Liver (tissue), 9 donors: Measurements from ENCODE around the gene MSH5. TPM values are rescaled to one million over a fixed set of nuclear protein-coding genes. Genes with fewer than 3 reads are reported as not detected.

ENCODE experiments used
- DNase-seq: peaks from one replicate; pipeline ENCODE4 v3.0.0-alpha.2; 2017; ENCODE audit warnings: low spot score
- H3K27ac ChIP-seq, 2 donors: one replicate each; pipeline ENCODE4 v1.7.0; 2013; ENCODE audit warnings: inconsistent platforms in 2 of 2, low read length in 2 of 2, control low read depth in 1 of 2, low read depth in 1 of 2, mild to moderate bottlenecking in 1 of 2
- H3K27me3 ChIP-seq, 4 donors: one replicate each; pipeline versions ENCODE4 v1.6.1 to v1.7.0; 2013; ENCODE audit warnings: low read length in 3 of 4, inconsistent platforms in 1 of 4, mild to moderate bottlenecking in 1 of 4, moderate library complexity in 1 of 4; ENCODE audit not compliant: control insufficient read depth in 4 of 4, insufficient read depth in 4 of 4
- H3K36me3 ChIP-seq, 4 donors: one replicate each; pipeline versions ENCODE4 v1.6.1 to v1.7.0; 2013; ENCODE audit warnings: low read length in 3 of 4, mild to moderate bottlenecking in 3 of 4, low read depth in 1 of 4, moderate library complexity in 1 of 4; ENCODE audit not compliant: control insufficient read depth in 4 of 4, insufficient read depth in 3 of 4
- H3K4me1 ChIP-seq, 4 donors: one replicate each; pipeline versions ENCODE4 v1.6.1 to v1.7.0; 2013; ENCODE audit warnings: low read length in 3 of 4, mild to moderate bottlenecking in 3 of 4, moderate library complexity in 1 of 4; ENCODE audit not compliant: control insufficient read depth in 4 of 4, insufficient read depth in 4 of 4
- H3K4me3 ChIP-seq, 3 donors: one replicate each; pipeline versions ENCODE4 v1.6.1 to v1.7.0; 2013; ENCODE audit warnings: low read length in 3 of 3, control low read depth in 1 of 3, low read depth in 1 of 3, mild to moderate bottlenecking in 1 of 3
- H3K9ac ChIP-seq, 2 donors: one replicate each; pipeline ENCODE4 v1.7.0; 2013; ENCODE audit warnings: low read length in 2 of 2, mild to moderate bottlenecking in 2 of 2, moderate library complexity in 2 of 2, control low read depth in 1 of 2, low read depth in 1 of 2
- H3K9me3 ChIP-seq, 4 donors: one replicate each; pipeline versions ENCODE4 v1.6.1 to v1.7.0; 2013; ENCODE audit warnings: low read length in 3 of 4; ENCODE audit not compliant: control insufficient read depth in 4 of 4
- EGR1 ChIP-seq, 2 donors: IDR thresholded peaks; 2 replicates each; pipeline ENCODE4 v1.6.1; 2016 to 2018; ENCODE audit warnings: antibody characterized with exemption in 2 of 2, low read depth in 2 of 2
- FOXA1 ChIP-seq: IDR thresholded peaks from 2 replicates; pipeline ENCODE4 v1.6.1; 2016; ENCODE audit warnings: antibody characterized with exemption
- FOXA2 ChIP-seq: IDR thresholded peaks from 2 replicates; pipeline ENCODE4 v1.6.1; 2016; ENCODE audit warnings: antibody characterized with exemption
- GABPA ChIP-seq, 2 donors: IDR thresholded peaks in 1 of 2; conservative IDR thresholded peaks in 1 of 2; 2 replicates each; pipeline ENCODE4 v1.6.1; 2016; ENCODE audit warnings: antibody characterized with exemption in 2 of 2, mild to moderate bottlenecking in 1 of 2, moderate library complexity in 1 of 2
- HNF4A ChIP-seq, 2 donors: conservative IDR thresholded peaks; 2 replicates each; pipeline ENCODE4 v1.6.1; 2016; ENCODE audit warnings: antibody characterized with exemption in 2 of 2, mild to moderate bottlenecking in 2 of 2
- HNF4G ChIP-seq: IDR thresholded peaks from 2 replicates; pipeline ENCODE4 v1.6.1; 2016; ENCODE audit warnings: antibody characterized with exemption
- JUND ChIP-seq, 2 donors: IDR thresholded peaks; 2 replicates each; pipeline ENCODE4 v1.6.1; 2016; ENCODE audit warnings: antibody characterized with exemption in 2 of 2
- MAX ChIP-seq: IDR thresholded peaks from 2 replicates; pipeline ENCODE4 v1.6.1; 2016; ENCODE audit warnings: antibody characterized with exemption
- NR2F2 ChIP-seq: IDR thresholded peaks from 2 replicates; pipeline ENCODE4 v1.6.1; 2016; ENCODE audit warnings: antibody characterized with exemption
- RAD21 ChIP-seq, 2 donors: IDR thresholded peaks; 2 replicates each; pipeline ENCODE4 v1.6.1; 2016; ENCODE audit warnings: antibody characterized with exemption in 2 of 2, mild to moderate bottlenecking in 2 of 2
- RXRA ChIP-seq, 2 donors: IDR thresholded peaks; 2 replicates each; pipeline ENCODE4 v1.6.1; 2017 to 2018; ENCODE audit warnings: antibody characterized with exemption in 2 of 2, mild to moderate bottlenecking in 1 of 2
- SP1 ChIP-seq: IDR thresholded peaks from 2 replicates; pipeline ENCODE4 v1.6.1; 2018; ENCODE audit warnings: antibody characterized with exemption, mild to moderate bottlenecking
- TAF1 ChIP-seq: conservative IDR thresholded peaks from 2 replicates; pipeline ENCODE4 v1.6.1; 2016; ENCODE audit warnings: antibody characterized with exemption, mild to moderate bottlenecking
- YY1 ChIP-seq: IDR thresholded peaks from 2 replicates; pipeline ENCODE4 v1.6.1; 2016; ENCODE audit warnings: antibody characterized with exemption, mild to moderate bottlenecking
- WGBS: extraction: QIAGEN DNeasy Blood & Tissue Kit; methylation state at CpG from one replicate; pipeline ENCODE4 v1.1.7; 2013; 5-methylcytosine and 5-hydroxymethylcytosine counted together
- polyA plus RNA-seq, 2 donors: library from polyadenylated mRNA; stranded (reverse) in 1 of 2; unstranded in 1 of 2; fragments of 200-250 nt in 1 of 2; fragments of >200 nt in 1 of 2; fragmentation: Nextera tagmentation in 1 of 2; extraction: Ambion mirVana in 1 of 2; gene quantifications; one replicate each; pipeline versions ENCODE4 v1.2.1 to v1.2.3, GENCODE V29; 2013 to 2015
- total RNA-seq, 2 donors: library from RNA; depleted of rRNA; stranded (reverse); fragments of >200 nt; gene quantifications; one replicate each; pipeline ENCODE4 v1.2.3, GENCODE V29; 2014
- TF ChIP-seq, protein P1 (sequence below): IDR thresholded peaks from 2 replicates; pipeline ENCODE4 v1.6.1; 2016; ENCODE audit warnings: antibody characterized with exemption, mild to moderate bottlenecking
- TF ChIP-seq, protein P2 (sequence below): fragments of 150-350 bp; IDR thresholded peaks from 2 replicates; pipeline ENCODE4 v1.5.1; 2017; ENCODE audit warnings: improper control_type of control experiment, low read depth, low read length; ENCODE audit not compliant: missing input control
- TF ChIP-seq, protein P3 (sequence below): IDR thresholded peaks from 2 replicates; pipeline ENCODE4 v1.6.1; 2016; ENCODE audit warnings: antibody characterized with exemption
- TF ChIP-seq, protein P4 (sequence below): IDR thresholded peaks from 2 replicates; pipeline ENCODE4 v1.6.1; 2016; ENCODE audit warnings: antibody characterized with exemption
- donor health status: healthy.
- donor health status: healthy.
- donor health status: healthy.
- donor health status: healthy.
- donor health status: healthy.

The MSH5 gene
- total and polyA plus RNA-seq, 4 donors: 1.2 to 6.4 (median 4.0) TPM

GRCh38 chr6:31713991-31714684 lies 25.7 kb upstream of the MSH5 start:
- Histone ChIP-seq H3K9me3 (no peaks in the 10 kb centered on the region), H3K27me3 (no peaks in the 10 kb centered on the region), H3K4me3 (no peak overlapping the region), H3K27ac (no peak overlapping the region), H3K36me3 (no peaks in the 10 kb centered on the region), H3K9ac (no peak overlapping the region), H3K4me1 (no peaks in the 10 kb centered on the region)
- WGBS: 66% methylated on average over 5 of the region's 5 CpGs
- no peak for DNase-seq
- TF ChIP-seq GABPA (IDR thresholded peaks at IDR 0.05 in 1 of 2, conservative IDR thresholded peaks at IDR 0.05 in 1 of 2) (no peak), TAF1 (no peak), MAX (no peak), FOXA2 (no peak), JUND (IDR thresholded peaks at IDR 0.05) (no peak), NR2F2 (no peak), EGR1 (IDR thresholded peaks at IDR 0.05; ENCODE audit: low read depth in 2 of 2) (no peak), YY1 (no peak), SP1 (no peak), HNF4A (conservative IDR thresholded peaks at IDR 0.05) (no peak), RXRA (IDR thresholded peaks at IDR 0.05) (no peak), HNF4G (no peak), RAD21 (IDR thresholded peaks at IDR 0.05) (no peak), FOXA1 (no peak)
- TF ChIP-seq, protein P1, sequence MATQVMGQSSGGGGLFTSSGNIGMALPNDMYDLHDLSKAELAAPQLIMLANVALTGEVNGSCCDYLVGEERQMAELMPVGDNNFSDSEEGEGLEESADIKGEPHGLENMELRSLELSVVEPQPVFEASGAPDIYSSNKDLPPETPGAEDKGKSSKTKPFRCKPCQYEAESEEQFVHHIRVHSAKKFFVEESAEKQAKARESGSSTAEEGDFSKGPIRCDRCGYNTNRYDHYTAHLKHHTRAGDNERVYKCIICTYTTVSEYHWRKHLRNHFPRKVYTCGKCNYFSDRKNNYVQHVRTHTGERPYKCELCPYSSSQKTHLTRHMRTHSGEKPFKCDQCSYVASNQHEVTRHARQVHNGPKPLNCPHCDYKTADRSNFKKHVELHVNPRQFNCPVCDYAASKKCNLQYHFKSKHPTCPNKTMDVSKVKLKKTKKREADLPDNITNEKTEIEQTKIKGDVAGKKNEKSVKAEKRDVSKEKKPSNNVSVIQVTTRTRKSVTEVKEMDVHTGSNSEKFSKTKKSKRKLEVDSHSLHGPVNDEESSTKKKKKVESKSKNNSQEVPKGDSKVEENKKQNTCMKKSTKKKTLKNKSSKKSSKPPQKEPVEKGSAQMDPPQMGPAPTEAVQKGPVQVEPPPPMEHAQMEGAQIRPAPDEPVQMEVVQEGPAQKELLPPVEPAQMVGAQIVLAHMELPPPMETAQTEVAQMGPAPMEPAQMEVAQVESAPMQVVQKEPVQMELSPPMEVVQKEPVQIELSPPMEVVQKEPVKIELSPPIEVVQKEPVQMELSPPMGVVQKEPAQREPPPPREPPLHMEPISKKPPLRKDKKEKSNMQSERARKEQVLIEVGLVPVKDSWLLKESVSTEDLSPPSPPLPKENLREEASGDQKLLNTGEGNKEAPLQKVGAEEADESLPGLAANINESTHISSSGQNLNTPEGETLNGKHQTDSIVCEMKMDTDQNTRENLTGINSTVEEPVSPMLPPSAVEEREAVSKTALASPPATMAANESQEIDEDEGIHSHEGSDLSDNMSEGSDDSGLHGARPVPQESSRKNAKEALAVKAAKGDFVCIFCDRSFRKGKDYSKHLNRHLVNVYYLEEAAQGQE: no peak
- TF ChIP-seq, protein P2, sequence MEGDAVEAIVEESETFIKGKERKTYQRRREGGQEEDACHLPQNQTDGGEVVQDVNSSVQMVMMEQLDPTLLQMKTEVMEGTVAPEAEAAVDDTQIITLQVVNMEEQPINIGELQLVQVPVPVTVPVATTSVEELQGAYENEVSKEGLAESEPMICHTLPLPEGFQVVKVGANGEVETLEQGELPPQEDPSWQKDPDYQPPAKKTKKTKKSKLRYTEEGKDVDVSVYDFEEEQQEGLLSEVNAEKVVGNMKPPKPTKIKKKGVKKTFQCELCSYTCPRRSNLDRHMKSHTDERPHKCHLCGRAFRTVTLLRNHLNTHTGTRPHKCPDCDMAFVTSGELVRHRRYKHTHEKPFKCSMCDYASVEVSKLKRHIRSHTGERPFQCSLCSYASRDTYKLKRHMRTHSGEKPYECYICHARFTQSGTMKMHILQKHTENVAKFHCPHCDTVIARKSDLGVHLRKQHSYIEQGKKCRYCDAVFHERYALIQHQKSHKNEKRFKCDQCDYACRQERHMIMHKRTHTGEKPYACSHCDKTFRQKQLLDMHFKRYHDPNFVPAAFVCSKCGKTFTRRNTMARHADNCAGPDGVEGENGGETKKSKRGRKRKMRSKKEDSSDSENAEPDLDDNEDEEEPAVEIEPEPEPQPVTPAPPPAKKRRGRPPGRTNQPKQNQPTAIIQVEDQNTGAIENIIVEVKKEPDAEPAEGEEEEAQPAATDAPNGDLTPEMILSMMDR: no peak
- TF ChIP-seq, protein P3, sequence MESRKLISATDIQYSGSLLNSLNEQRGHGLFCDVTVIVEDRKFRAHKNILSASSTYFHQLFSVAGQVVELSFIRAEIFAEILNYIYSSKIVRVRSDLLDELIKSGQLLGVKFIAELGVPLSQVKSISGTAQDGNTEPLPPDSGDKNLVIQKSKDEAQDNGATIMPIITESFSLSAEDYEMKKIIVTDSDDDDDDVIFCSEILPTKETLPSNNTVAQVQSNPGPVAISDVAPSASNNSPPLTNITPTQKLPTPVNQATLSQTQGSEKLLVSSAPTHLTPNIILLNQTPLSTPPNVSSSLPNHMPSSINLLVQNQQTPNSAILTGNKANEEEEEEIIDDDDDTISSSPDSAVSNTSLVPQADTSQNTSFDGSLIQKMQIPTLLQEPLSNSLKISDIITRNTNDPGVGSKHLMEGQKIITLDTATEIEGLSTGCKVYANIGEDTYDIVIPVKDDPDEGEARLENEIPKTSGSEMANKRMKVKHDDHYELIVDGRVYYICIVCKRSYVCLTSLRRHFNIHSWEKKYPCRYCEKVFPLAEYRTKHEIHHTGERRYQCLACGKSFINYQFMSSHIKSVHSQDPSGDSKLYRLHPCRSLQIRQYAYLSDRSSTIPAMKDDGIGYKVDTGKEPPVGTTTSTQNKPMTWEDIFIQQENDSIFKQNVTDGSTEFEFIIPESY: no peak
- TF ChIP-seq, protein P4, sequence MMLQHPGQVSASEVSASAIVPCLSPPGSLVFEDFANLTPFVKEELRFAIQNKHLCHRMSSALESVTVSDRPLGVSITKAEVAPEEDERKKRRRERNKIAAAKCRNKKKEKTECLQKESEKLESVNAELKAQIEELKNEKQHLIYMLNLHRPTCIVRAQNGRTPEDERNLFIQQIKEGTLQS: no peak
